Central memory CD8-positive, alpha-beta T cell (primary cell): ENCODE data around the gene CNTNAP2.
"Not testable (repeated sequence)": the region's sequence is repeated elsewhere in the genome, so short reads cannot be mapped to it uniquely, and the experiment has no call there.

Experiments
- ATAC-seq: fragments of 150-1000 bp; cut with Tn5 transposase; replicated peaks from 2 replicates; pipeline ENCODE4 v1.10.0; 2022; ENCODE audit warnings: mild to moderate bottlenecking, moderate FRiP score, moderate number of reproducible peaks; ENCODE audit not compliant: poor library complexity, severe bottlenecking; ENCODE audit errors: extremely low read depth
- DNase-seq, 2 donors: peaks; one replicate each; pipeline ENCODE4 v3.0.0; 2021; ENCODE audit warnings: low spot score in 2 of 2
- H3K27ac Mint-ChIP-seq: one replicate; pipeline ENCODE4 v1.8.0; 2022; ENCODE audit warnings: low read depth, mild to moderate bottlenecking, moderate library complexity, mixed read lengths
- H3K27me3 Mint-ChIP-seq: one replicate; pipeline ENCODE4 v1.8.0; 2022; ENCODE audit warnings: mixed read lengths
- H3K36me3 Mint-ChIP-seq: one replicate; pipeline ENCODE4 v1.8.0; 2022; ENCODE audit warnings: mild to moderate bottlenecking, moderate library complexity, mixed read lengths; ENCODE audit not compliant: insufficient read depth
- H3K4me1 Mint-ChIP-seq: one replicate; pipeline ENCODE4 v1.8.0; 2022; ENCODE audit warnings: mixed read lengths
- H3K4me3 Mint-ChIP-seq: one replicate; pipeline ENCODE4 v1.8.0; 2022; ENCODE audit warnings: mild to moderate bottlenecking, moderate library complexity, mixed read lengths
- H3K9me3 Mint-ChIP-seq: one replicate; pipeline ENCODE4 v1.8.0; 2022; ENCODE audit warnings: mixed read lengths

CNTNAP2 gene

DNA sequence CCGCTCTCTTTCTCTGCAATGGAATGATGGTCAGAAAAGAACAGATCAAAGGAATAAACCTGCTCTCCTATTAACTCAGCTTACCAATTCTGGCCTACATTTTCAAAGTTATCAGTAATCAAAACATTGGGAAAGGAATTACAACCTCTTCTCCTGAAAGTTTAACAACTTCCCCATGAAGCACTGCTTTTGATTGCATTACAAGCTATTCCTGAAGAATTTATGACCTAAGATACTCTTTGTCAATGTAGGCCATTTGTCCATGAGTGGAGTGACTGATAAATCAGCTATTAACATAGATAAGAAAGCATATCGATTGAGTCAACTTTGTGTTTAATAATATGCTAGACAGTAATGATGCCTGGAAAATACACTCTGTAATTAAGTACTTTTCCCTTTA lies 2202.2 kb downstream of the CNTNAP2 start:
- Mint-ChIP-seq H3K4me1 (no peaks in the 10 kb centered on the region), H3K27me3 (peaks cover 17% of the 10 kb centered on the region), H3K4me3 (no peak overlapping the region), H3K9me3 (peaks cover 5% of the 10 kb centered on the region), H3K27ac (no peak overlapping the region), H3K36me3 (no peaks in the 10 kb centered on the region)
- no peak for DNase-seq
- ATAC-seq, result no peak

GRCh38 chr7:148319316-148319808 lies 2202.8 kb downstream of the CNTNAP2 start:
- no peaks in the 10 kb centered on the region for H3K4me1 Mint-ChIP-seq
- ATAC-seq (no peak), DNase-seq (no peak)
- peaks cover 17% of the 10 kb centered on the region for H3K27me3 Mint-ChIP-seq
- no peak overlapping the region for H3K27ac Mint-ChIP-seq
- no peaks in the 10 kb centered on the region for H3K36me3 Mint-ChIP-seq
- H3K4me3 Mint-ChIP-seq, result no peak overlapping the region
- H3K9me3 Mint-ChIP-seq, result peaks cover 5% of the 10 kb centered on the region

DNA sequence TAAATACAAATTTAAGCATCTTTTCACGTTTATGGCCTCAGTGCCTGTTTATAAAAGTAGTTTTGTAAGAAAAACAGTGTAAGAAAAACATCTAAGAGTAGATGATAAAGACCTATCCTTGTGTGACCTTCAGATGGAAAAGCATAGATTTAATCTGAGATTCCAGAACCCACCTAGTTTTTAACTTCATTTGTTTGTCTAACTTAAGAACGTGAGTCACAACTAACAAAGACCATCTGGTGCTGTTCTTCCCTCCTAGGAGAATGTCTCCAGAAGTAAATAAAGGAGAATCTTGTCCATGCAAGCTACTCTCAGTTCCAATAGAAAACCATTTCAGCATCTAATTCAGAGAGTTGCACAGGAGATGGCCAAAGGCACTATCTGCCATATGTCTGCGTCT lies 2208.6 kb downstream of the CNTNAP2 start:
- DNase-seq (no peak), ATAC-seq (no peak)
- no peak overlapping the region for H3K4me3 Mint-ChIP-seq
- peaks cover 4% of the 10 kb centered on the region for H3K4me1 Mint-ChIP-seq
- H3K9me3 Mint-ChIP-seq, result peaks cover 14% of the 10 kb centered on the region
- H3K27me3 Mint-ChIP-seq, result peaks cover 45% of the 10 kb centered on the region
- no peaks in the 10 kb centered on the region for H3K36me3 Mint-ChIP-seq
- H3K27ac Mint-ChIP-seq, result no peak overlapping the region

DNA sequence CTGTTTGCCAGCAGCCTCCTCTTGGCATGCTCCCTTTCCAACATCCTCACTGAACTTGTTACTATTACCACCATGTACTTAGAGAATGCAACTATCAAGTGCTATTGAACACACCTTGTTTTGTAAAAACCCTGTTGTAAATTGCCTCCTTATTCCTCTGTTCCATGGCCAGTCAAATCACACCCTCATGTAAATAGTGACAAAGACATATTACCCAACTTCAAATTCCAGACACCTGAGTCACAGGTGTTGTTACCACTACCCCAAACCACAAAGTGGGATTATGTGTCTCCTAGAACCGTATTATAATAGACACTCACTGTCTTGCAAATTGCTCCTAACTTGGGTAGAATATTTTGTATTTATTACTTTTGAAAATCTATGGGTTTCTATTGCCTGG lies 2210.8 kb downstream of the CNTNAP2 start:
- no peak for DNase-seq
- Mint-ChIP-seq H3K27me3 (peaks cover 35% of the 10 kb centered on the region), H3K4me3 (no peak overlapping the region), H3K9me3 (peaks cover 24% of the 10 kb centered on the region), H3K4me1 (peaks cover 11% of the 10 kb centered on the region), H3K27ac (no peak overlapping the region), H3K36me3 (no peaks in the 10 kb centered on the region)
- ATAC-seq, result no peak

DNA sequence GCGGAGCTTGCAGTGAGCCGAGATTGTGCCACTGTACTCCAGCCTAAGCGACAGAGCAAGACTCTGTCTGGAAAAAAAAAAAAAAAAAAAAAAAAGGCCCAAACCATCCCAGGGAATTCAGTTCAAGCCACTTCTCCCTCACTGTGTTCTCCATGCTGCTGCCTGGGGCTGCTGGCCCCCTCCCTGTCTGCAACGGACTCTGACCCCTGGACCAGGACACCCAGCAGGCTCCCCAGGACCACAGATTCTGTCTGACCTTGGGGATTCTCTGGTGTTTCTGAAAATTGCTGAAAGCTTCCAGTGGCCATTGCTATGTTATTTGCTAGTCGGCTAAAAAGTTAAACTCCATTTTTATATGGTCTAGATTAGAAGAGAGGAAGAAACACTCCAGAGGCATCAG lies 2212.3 kb downstream of the CNTNAP2 start:
- H3K9me3 Mint-ChIP-seq, result peaks cover 24% of the 10 kb centered on the region
- H3K27ac Mint-ChIP-seq, result no peak overlapping the region
- no peak overlapping the region for H3K4me3 Mint-ChIP-seq
- ATAC-seq (no peak), DNase-seq (no peak)
- H3K4me1 Mint-ChIP-seq, result peaks cover 11% of the 10 kb centered on the region
- H3K27me3 Mint-ChIP-seq, result peaks cover 38% of the 10 kb centered on the region
- no peaks in the 10 kb centered on the region for H3K36me3 Mint-ChIP-seq

- Mint-ChIP-seq H3K27ac (no peak overlapping the region), H3K4me3 (no peak overlapping the region), H3K27me3 (peaks cover 43% of the 10 kb centered on the region), H3K36me3 (no peaks in the 10 kb centered on the region), H3K4me1 (peaks cover 11% of the 10 kb centered on the region), H3K9me3 (peaks cover 24% of the 10 kb centered on the region)
- DNase-seq, result no peak
- no peak for ATAC-seq
These were observed 2213.7 kb downstream of the CNTNAP2 start for GRCh38 chr7:148330124-148330818.

DNA sequence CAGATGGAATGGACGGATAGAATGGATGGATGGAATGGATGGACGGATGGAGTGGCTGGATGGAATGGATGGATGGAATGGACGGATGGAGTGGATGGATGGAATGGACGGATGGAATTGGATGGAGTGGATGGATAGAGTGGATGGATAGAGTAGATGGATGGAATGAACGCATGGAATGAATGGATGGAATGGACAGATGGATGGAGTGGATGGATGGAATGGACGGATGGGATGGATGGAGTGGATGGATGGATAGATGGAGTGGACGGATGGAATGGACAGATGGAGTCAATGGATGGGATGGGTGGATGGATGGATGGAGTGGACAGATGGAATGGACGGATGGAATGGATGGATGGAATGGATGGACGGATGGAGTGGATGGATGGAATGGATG lies 2214.2 kb downstream of the CNTNAP2 start:
- H3K27me3 Mint-ChIP-seq, result peaks cover 47% of the 10 kb centered on the region
- no peak overlapping the region for H3K27ac Mint-ChIP-seq
- H3K36me3 Mint-ChIP-seq, result no peaks in the 10 kb centered on the region
- no peak overlapping the region for H3K4me3 Mint-ChIP-seq
- DNase-seq, result no peak
- no peak for ATAC-seq
- H3K4me1 Mint-ChIP-seq, result peaks cover 11% of the 10 kb centered on the region
- peaks cover 24% of the 10 kb centered on the region for H3K9me3 Mint-ChIP-seq

DNA sequence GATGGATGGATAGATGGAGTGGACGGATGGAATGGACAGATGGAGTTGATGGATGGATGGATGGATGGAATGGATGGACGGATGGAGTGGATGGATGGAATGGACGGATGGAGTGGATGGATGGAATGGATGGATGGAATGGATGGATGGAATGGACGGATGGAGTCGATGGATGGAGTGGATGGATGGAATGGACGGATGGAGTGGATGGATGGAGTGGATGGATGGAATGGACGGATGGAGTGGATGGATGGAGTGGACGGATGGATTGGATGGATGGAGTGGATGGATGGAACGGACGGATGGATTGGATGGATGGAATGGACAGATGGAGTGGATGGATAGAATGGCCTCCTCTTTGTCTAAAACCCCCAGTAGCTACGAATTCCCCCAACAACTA lies 2214.9 kb downstream of the CNTNAP2 start:
- peaks cover 11% of the 10 kb centered on the region for H3K4me1 Mint-ChIP-seq
- not testable (repeated sequence) for DNase-seq, H3K4me3 Mint-ChIP-seq, H3K36me3 Mint-ChIP-seq, ATAC-seq, H3K27ac Mint-ChIP-seq
- H3K27me3 Mint-ChIP-seq, result peaks cover 47% of the 10 kb centered on the region
- peaks cover 24% of the 10 kb centered on the region for H3K9me3 Mint-ChIP-seq

DNA sequence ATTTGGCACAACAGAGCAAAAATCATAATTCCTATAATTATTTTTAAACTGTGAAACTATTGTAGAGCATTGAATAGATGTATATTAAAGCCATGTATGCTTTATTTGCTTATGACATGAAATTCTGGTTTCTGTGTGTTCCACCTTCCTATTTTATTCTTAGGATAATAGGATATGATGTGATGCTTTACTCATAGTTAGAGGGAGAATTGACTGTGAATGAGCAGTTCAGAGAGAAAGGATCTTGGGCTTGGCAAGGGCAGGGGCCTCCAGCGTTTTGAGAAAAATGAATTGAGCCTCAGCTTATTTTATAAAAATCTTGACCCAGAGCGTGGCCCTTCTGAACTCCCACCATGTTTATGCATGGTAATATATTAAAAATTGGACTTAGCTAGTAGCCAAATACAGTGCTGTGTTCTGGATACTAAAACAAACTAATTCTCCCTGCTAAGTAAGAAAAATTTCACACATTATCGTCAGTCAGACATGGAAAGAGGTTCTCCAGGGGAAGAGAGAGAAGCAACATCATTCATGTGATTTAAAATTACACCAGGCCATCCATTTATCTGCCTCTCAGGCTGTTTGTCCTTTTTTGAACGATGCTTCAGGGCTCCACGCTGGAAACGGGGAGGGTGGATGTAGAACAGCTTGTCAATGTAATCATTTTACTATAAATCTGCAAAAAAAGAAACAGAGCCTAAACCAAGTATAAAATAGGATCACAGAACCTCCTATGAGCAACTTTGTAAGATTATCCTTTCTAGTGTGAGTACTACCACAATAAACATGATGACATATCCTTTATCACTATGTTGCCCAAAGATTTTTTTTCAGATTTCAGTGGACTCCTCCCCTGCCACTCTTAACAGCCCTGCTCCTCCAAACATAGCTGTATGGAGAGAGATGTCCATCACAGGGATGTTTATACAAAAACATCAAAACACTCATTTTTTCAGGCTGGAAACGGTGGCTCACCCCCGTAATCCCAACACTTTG lies 2215.9 kb downstream of the CNTNAP2 start:
- Mint-ChIP-seq H3K27ac (no peak overlapping the region), H3K4me3 (no peak overlapping the region), H3K4me1 (peaks cover 11% of the 10 kb centered on the region), H3K36me3 (no peaks in the 10 kb centered on the region), H3K9me3 (peaks cover 20% of the 10 kb centered on the region), H3K27me3 (peaks cover 47% of the 10 kb centered on the region)
- ATAC-seq (no peak), DNase-seq (no peak)

GRCh38 chr7:148334441-148334956 lies 2217.9 kb downstream of the CNTNAP2 start:
- H3K4me1 Mint-ChIP-seq, result peaks cover 19% of the 10 kb centered on the region
- H3K4me3 Mint-ChIP-seq, result no peak overlapping the region
- DNase-seq (no peak), ATAC-seq (no peak)
- peaks cover 61% of the 10 kb centered on the region for H3K27me3 Mint-ChIP-seq
- H3K27ac Mint-ChIP-seq, result no peak overlapping the region
- peaks cover 3% of the 10 kb centered on the region for H3K36me3 Mint-ChIP-seq
- peaks cover 20% of the 10 kb centered on the region for H3K9me3 Mint-ChIP-seq

GRCh38 chr7:148334959-148335577 lies 2218.5 kb downstream of the CNTNAP2 start:
- peaks cover 17% of the 10 kb centered on the region for H3K9me3 Mint-ChIP-seq
- H3K4me3 Mint-ChIP-seq, result no peak overlapping the region
- peaks cover 21% of the 10 kb centered on the region for H3K4me1 Mint-ChIP-seq
- H3K36me3 Mint-ChIP-seq, result peaks cover 3% of the 10 kb centered on the region
- H3K27me3 Mint-ChIP-seq, result peaks cover 66% of the 10 kb centered on the region
- DNase-seq, result no peak
- H3K27ac Mint-ChIP-seq, result no peak overlapping the region
- ATAC-seq, result no peak

GRCh38 chr7:148335790-148336189 lies 2219.2 kb downstream of the CNTNAP2 start:
- Mint-ChIP-seq H3K36me3 (peaks cover 3% of the 10 kb centered on the region), H3K4me1 (peaks cover 14% of the 10 kb centered on the region), H3K4me3 (no peak overlapping the region), H3K9me3 (peaks cover 10% of the 10 kb centered on the region), H3K27ac (no peak overlapping the region), H3K27me3 (peaks cover 74% of the 10 kb centered on the region)
- ATAC-seq (no peak), DNase-seq (no peak)
